HG02870 (cell line): ENCODE measurements around the gene TBC1D10A.

Experiments used
- ATAC-seq: cut with Tn5 transposase; IDR thresholded peaks from one replicate; pipeline ENCODE4 v1.9.1; 2021; ENCODE audit warnings: mild to moderate bottlenecking, moderate library complexity; ENCODE audit not compliant: unreplicated experiment

The TBC1D10A gene

DNA sequence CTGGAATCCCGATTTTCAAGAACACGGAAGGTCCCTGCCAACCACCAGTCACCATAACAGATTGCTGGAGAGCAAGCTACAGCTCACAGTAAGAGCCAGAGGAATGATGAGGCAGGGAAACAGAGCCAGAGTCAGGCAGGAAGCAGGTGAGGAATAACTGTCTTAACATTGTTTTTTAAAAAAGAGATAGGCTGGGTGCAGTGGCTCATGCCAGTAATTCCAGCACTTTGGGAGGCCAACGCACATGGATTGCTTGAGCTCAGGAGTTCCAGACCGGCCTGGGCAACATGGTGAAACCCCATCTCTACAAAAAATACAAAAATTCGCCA is 24.0 kb downstream of the TBC1D10A start:
- ATAC-seq, result no peak

GRCh38 chr22:30301995-30302809 is 24.5 kb downstream of the TBC1D10A start:
- ATAC-seq, result no peak

- ATAC-seq, result no peak
Measured at GRCh38 chr22:30299322-30299721, 27.4 kb downstream of the TBC1D10A start.

- ATAC-seq, result no peak
Measured at GRCh38 chr22:30297991-30298701, 28.6 kb downstream of the TBC1D10A start.

DNA sequence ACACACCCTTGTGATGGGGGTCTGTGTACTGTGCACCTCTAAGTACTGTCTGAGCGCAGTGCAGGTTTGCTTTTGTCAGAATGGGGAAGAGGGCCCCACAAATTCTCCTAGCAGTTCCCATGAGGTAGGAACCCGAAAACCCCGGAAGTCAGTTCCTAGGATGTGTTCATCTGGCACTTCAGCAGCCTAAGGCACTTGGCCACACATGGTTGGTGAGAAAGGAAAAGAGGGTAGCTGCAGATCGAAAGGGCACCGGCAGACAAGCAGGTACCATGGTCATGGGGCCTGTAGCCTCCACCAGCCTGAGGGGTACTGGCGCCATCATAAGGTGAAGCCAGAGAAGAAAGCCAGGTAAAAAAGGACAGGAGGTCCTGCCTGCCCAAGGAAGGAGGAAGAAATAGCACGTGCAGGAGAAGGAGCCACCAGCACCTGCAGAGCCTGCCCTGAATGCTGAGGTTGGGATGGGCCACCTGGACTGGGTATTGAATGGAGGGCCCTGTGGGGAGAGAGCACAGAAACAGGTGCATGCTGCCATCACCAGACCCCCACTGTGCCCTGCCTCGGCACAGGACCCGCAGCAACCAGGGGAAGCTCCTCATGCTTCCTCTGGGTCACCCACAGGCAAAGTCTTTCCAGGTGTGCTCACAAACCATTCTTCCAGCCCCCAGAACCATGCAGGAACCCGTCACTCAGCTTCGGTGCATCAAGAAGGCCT is 29.3 kb downstream of the TBC1D10A start:
- ATAC-seq, result no peak

DNA sequence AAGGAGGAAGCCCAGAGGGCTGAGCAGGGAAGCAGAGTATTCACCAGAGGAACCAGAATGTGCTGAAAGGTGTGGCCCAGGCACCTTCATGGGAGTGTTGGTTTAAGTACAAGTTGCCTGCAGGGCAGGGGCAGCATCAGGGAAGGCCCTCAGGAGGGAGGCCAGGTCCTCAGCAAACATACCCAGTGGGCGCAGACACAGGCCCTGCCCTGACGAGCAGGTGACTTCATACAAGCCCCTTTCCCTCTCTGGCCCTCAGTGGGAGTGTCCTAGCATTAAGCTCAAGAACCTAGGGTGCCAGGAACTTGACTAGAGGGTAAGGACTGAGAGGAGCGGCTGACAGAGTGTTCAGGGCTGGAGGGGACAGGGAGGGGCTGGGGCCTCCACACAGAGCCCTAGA is 29.9 kb downstream of the TBC1D10A start:
- no peak for ATAC-seq

DNA sequence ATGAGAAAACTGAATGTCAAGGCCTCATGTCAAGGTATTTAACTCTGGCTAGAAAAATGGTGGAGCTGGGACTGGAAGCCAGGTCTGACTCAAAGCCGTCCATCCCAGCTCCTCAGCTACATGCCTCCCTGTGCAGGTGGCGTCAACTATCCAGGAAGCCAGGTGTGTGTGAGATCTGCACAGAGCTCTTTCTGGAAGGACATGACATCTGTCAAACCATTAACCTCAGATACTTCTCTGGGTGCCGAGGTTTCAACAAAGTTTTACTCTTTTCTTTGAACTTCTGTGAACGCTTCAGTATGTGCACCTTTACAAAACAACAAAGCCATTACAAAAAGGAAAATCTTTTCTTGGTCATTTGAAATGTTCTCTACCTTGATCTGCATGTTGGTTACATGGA is 30.4 kb downstream of the TBC1D10A start:
- no peak for ATAC-seq

DNA sequence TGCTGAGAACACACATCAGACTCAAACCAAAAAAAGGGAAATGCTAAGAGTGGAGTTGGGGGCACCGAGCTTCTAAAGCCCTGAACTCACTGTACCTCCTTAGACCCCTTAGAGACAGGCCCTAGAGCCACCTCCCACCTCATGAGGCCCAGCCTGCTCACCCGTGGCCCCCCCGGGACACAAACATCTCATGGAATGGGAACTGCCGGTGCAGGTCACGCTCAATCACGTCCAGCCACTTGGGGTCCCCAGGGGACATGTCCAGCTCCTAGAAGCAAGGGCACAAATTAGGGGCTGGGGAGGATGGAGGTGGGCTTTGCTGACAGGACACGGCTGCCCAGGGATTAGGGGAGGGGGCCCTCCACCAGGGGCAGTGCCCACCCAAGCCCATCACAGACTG is 31.2 kb downstream of the TBC1D10A start:
- ATAC-seq, result no peak

GRCh38 chr22:30294830-30295229 is 31.9 kb downstream of the TBC1D10A start:
- ATAC-seq, result no peak

DNA sequence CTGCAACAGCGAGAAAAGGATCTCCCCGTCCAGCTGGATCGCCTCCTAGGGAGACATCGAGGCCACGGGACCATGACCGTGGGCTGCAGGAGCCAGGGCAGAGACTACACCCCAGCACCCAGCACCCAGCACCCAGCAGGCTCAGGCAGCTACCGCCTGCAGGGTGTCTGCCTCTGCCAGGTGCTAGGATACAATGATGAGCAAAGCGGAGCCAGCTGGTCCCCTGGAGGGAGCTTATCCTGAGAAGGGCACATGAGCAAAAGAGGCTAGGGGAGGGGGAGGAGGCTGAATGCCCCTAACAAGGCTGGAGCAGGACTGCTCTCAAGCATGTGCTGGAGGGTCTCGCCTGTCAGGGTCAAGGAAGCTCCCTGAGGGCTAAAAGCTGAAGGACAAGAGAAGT is 32.7 kb downstream of the TBC1D10A start:
- no peak for ATAC-seq

- ATAC-seq, result no peak
Measured at GRCh38 chr22:30293026-30293425, 33.7 kb downstream of the TBC1D10A start.

DNA sequence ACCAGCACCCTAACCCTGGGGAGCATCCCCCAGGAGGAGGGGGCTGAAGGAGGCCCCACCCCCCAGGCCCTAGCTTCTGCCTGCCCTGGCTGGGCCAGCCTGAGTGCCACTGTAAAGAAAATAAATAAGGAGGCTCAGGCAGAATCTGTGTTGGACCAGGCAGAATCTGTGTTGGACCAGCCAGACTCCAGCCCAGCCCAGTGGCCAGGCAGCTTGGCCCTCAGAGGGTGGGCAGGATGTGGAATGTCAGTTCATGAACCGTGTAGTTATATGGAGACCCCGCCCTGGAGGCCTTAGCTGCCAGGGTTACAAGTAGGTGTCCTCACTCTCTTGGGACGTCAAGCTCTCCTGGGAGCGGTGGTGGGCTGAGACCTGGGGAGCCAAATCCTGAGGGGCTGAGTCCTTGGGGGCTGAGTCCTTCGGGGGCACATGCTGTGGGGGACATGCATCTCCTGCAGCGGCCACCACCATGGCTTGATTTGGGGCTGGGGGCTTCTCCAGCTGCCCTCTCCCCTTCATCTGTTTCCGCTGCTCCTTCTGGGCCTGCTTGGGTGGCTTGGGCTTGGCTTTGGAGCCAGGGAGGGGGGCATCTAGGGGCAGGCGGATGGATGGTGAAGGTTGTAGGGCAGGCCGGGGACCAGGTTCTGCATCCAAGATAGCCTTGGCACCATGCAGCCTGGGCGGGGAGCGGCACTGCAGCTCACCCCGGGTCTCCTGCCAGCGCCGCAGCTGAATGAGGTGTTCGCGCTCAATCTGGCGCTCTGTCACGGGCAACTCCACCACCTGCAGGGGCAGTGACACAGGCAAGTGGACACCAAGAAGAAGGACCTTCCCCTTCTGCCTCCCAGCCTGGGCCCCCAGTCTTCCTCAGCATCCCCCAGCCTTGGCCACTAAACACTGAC is 34.4 kb downstream of the TBC1D10A start:
- ATAC-seq, result no peak

GRCh38 chr22:30291058-30291892 is 35.5 kb downstream of the TBC1D10A start:
- ATAC-seq, result no peak

DNA sequence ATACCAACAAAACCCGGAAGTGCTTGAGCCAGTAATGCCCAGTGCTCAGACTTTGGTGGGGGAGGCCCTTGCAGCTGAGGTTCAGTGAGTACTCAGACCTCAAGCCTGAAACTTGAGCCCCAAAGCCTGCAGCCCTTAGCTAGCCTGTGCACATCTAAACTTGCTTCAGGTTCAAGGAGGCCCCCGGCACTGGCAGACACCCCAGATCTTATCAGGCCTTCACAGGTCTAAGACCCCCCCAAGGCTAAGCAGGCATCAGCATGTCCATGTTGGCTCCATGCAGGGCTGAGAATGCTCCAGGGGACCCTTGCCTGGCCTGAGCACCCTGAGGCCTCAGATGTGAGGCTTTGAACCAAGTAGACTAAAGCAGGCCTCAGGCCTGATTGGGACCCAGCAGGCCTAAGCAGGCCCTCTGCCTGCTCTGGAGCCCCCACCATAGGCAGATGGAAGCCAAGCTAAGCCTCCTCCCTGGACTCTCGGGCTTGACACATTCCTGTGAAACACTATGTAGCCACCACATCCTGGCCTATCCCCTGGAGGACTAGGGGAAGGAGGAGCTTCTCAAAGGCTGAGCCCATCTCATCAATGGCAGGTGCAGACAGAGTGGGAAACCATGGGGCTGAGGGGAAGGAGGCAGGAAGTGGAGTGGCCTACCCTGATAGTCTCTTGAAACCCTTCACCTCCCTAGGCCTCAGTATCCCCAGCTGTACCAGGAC is 36.2 kb downstream of the TBC1D10A start:
- ATAC-seq, result no peak

DNA sequence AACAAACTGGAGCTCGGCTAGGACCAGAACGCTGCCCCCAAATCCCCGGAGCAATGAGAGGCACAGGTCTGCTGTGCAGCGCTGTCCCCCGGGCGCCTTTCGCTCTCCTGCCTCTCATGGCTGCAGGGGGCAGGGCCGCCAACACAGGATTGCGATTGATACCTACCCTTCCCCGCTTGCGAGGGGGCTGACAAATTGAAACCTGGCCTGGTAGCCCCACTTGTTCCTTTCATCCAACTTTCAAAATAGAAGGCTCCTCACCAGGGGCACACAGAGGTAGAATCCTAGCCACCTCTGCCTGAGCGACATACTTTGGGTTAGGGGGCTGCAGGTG is 36.8 kb downstream of the TBC1D10A start:
- ATAC-seq, result peak; percentile 16

DNA sequence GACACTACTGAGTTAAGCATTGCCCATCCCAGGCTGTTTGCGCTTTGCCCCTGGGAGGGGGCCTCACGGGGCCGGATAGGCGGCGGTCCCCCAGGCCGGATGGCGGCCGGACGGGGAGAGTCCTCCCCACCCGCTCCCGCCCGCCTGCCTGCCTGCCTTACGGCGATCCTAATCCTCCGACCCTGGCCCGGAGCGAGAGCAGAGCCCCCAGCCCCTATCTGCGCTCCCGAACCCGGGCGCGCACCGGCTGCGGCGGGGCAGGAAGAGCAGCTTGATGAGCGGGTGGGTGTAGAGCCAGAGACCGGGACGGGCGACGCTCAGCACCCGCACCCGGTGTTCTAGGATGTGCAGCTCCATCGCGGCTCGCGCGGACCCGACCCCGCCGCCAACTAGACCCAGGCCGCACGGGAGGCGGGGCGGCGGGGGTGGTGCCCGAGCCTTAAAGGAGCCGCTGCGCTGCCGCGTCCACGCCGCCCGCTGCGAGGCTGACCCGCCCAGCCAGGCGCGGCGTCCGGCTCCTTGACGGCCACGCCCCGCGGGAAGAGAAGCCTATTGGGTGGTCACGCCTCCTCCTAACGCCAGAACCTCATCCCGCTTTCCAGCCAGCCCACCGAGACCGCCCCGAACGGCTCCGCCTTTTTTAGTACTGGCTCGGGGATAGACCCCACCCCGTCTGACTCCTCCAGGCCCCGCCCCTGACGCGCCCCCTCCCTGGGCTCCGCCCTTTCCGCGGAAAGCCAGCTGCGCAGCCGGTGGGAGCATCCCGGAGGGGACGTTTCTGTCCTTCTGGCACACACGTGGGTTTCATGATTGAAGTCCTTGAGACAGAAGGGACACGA is 37.4 kb downstream of the TBC1D10A start, which contains the start of gene CASTOR1:
CASTOR1 (minus strand) TSS at position 365 of the 839 bp plus-strand sequence; CDS start at position 357, 8 bp downstream.
- ATAC-seq, result peak; percentile 67

DNA sequence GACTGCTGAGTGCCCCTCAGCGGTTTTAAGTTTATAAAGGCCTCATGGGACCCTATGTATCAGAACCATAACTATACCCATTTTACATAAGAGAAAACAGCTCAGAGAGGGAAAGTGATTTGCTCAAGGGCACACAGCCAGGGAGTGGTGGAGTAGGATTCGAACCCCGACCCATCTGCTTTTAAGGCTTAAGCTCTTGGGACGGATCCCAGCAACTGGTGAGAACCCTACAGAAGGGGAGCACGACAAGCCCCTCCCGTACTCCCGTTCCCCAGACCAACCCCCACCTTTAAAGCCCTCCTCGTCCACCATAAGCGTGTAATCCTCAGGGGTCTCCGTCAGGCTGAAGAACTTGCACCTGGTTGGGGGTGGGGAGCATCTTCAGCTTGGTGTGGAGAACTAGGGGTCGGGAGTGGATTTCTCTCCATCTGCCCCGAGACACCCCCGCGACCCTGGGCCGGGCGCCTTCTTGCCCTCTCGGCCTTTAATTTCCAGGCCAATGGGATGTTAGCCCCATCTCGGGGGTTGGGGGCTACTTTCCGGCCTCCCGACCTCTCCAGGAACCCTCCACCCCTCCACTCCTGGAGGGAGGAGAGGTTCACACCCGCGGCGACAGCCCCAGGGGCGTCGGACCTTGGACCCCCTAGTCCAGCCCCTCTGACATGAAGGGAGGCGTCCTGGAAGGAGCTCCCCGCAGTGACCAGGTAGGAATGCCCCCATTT is 38.2 kb downstream of the TBC1D10A start:
- ATAC-seq, result no peak
